ENCODE measurements around the gene NBAS. TPM values are rescaled to one million over a fixed set of nuclear protein-coding genes. Genes with fewer than 3 reads are reported as not detected.
"Not testable (repeated sequence)": the region's sequence is repeated elsewhere in the genome, so short reads cannot be mapped to it uniquely, and the experiment has no call there.

Gene NBAS
- total and polyA plus RNA-seq, 2 experiments from 2014 or later, result 21.2 to 51.8 TPM

DNA sequence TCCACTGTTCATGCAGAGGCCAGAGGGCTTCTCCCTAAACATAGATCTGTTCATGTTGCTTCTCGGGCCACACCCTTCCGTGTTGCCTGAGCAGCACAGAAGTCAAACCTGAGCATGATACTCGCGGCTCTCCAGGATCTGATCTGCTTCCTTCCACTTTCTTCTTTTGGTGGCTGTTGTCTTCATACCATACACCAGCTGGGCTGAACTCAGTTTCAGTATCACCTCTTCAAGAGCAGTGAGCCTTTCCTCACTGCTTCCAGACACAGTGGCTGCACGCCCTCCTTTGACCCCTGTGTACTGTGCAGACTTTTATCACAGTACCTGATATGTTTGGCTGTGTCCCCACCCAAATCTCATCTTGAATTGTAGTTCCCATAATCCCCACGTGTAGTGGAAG is 348.9 kb downstream of the NBAS start:
- H3K79me2 ChIP-seq (ENCODE audit: insufficient read depth), result no peaks in the 10 kb centered on the region
- 92 to 98% methylated on average over 6 of the region's 6 CpGs for WGBS, 2 experiments (ENCODE audit: low coverage in 1 of 2, low lambda C conversion rate in 2 of 2, missing lambda C conversion rate in 2 of 2)
- in situ Hi-C loops (cut with MboI), result no loop called here
- H3K9me2 ChIP-seq (ENCODE audit: insufficient read depth), result no peaks in the 10 kb centered on the region
- H2AFZ ChIP-seq, result no peak overlapping the region
- no peak for DNase-seq
- H3K27me3 ChIP-seq (replicated peaks; ENCODE audit: insufficient read depth), result no peaks in the 10 kb centered on the region
- no peak overlapping the region for H3K4me2 ChIP-seq (ENCODE audit: unreplicated experiment)
- no peak overlapping the region for H3K9ac ChIP-seq
- no peaks in the 10 kb centered on the region for H4K20me1 ChIP-seq (ENCODE audit: insufficient read depth)
- H3K27ac ChIP-seq, result no peak overlapping the region
- no peaks in the 10 kb centered on the region; the same call in 1 of the 2 replicates for H3K36me3 ChIP-seq (ENCODE audit: low read depth)
- no peaks in the 10 kb centered on the region for H3K9me3 ChIP-seq (ENCODE audit: low read depth)
- no peak for TF ChIP-seq EZH2phosphoT487 (IDR thresholded peaks at IDR 0.05; ENCODE audit: insufficient read depth, low read depth)
- TF ChIP-seq EZH2 (IDR thresholded peaks at IDR 0.05; ENCODE audit: insufficient read depth, poor library complexity, severe bottlenecking), result no peak
- H3K4me1 ChIP-seq (ENCODE audit: insufficient read depth), result no peaks in the 10 kb centered on the region
- H3F3A ChIP-seq (ENCODE audit: insufficient read depth), result no peaks in the 10 kb centered on the region
- H3K4me3 ChIP-seq, result no peak overlapping the region

DNA sequence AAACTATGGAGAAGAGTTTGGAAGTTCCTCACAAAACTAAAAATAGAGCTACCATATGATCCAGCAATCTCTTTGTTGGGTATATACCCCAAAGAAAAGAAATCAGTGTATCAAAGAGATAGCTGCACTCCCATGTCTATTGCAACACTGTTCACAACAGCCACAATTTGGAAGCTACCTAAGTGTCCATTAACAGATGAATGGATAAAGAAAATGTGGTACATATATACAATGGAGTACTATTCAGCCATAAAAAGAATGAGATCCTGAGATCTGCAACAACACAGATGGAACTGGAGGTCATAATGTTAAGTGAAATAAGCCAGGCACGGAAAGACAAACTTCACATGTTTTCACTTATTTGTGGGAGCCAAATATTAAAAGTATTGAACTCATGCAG is 350.6 kb downstream of the NBAS start:
- H3K4me2 ChIP-seq (ENCODE audit: unreplicated experiment); DNase-seq; H3K9me2 ChIP-seq (ENCODE audit: insufficient read depth); in situ Hi-C loops (cut with MboI); H3K4me3 ChIP-seq; H3K27ac ChIP-seq; H3K79me2 ChIP-seq (ENCODE audit: insufficient read depth); H4K20me1 ChIP-seq (ENCODE audit: insufficient read depth); H3F3A ChIP-seq (ENCODE audit: insufficient read depth); H3K4me1 ChIP-seq (ENCODE audit: insufficient read depth); H3K9ac ChIP-seq; H3K36me3 ChIP-seq (ENCODE audit: low read depth); H2AFZ ChIP-seq; H3K9me3 ChIP-seq (ENCODE audit: low read depth); H3K27me3 ChIP-seq (replicated peaks; ENCODE audit: insufficient read depth): not testable (repeated sequence)
- WGBS, 2 experiments (ENCODE audit: low coverage in 1 of 2, low lambda C conversion rate in 2 of 2, missing lambda C conversion rate in 2 of 2), result 85 to 97% methylated on average over 1 of the region's 1 CpG

DNA sequence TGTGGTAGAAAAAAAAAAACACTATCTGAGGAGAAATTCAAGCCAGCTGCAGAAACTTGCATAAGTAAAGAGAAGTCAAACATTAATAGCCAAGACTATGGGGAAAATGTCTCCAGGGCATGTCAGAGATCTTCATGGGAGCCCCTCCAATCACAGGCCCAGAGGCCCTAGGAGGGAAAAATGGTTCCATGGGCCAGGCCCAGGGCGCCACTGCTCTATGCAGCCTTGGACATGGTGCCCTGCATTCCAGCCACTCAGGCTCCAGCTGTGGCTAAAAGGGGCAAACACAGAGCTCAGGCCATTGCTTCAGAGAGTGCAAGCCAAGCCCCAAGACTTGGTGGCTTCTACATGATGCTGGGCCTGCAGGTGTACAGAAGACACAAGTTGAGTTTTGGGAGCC is 354.7 kb downstream of the NBAS start:
- H3F3A ChIP-seq (ENCODE audit: insufficient read depth), result no peaks in the 10 kb centered on the region
- no peaks in the 10 kb centered on the region for H3K36me3 ChIP-seq (ENCODE audit: low read depth)
- H3K9me2 ChIP-seq (ENCODE audit: insufficient read depth), result no peaks in the 10 kb centered on the region; the same call in 1 of the 2 replicates
- TF ChIP-seq EZH2 (IDR thresholded peaks at IDR 0.05; ENCODE audit: insufficient read depth, poor library complexity, severe bottlenecking) (no peak), EZH2phosphoT487 (IDR thresholded peaks at IDR 0.05; ENCODE audit: insufficient read depth, low read depth) (no peak)
- no peaks in the 10 kb centered on the region for H4K20me1 ChIP-seq (ENCODE audit: insufficient read depth)
- WGBS, 2 experiments (ENCODE audit: low coverage in 1 of 2, low lambda C conversion rate in 2 of 2, missing lambda C conversion rate in 2 of 2), result 85 to 100% methylated on average over 1 of the region's 1 CpG
- no peak for DNase-seq
- no peaks in the 10 kb centered on the region for H3K27me3 ChIP-seq (replicated peaks; ENCODE audit: insufficient read depth)
- H3K27ac ChIP-seq, result no peak overlapping the region
- H3K9ac ChIP-seq, result no peak overlapping the region
- H3K9me3 ChIP-seq (ENCODE audit: low read depth), result no peaks in the 10 kb centered on the region
- no peaks in the 10 kb centered on the region for H3K79me2 ChIP-seq (ENCODE audit: insufficient read depth)
- in situ Hi-C loops (cut with MboI), result no loop called here
- H3K4me2 ChIP-seq (ENCODE audit: unreplicated experiment), result no peak overlapping the region
- no peak overlapping the region for H3K4me3 ChIP-seq
- H3K4me1 ChIP-seq (ENCODE audit: insufficient read depth), result no peaks in the 10 kb centered on the region
- no peak overlapping the region for H2AFZ ChIP-seq

DNA sequence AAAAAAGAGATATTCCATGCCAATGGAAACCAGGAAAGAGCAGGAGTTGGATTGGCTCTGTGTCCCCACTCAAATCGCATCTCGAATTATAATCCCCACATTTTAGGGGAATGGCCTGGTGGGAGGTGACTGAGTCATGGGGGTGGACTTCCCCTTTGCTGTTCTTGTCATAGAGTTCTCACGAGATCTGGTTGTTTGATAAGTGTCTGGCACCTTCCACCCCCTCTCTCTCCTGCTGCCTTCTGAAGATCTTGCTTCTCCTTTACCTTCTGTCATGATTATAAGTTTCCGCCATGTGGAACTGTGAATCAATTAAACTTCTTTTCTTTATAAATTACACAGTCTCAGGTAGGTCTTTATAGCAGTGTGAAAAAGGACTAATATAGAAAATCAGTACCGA is 355.6 kb downstream of the NBAS start:
- in situ Hi-C loops (cut with MboI), result no loop called here
- no peak for DNase-seq
- Histone ChIP-seq H3K4me1 (ENCODE audit: insufficient read depth) (no peaks in the 10 kb centered on the region), H3K9me3 (ENCODE audit: low read depth) (no peaks in the 10 kb centered on the region), H3K4me3 (no peak overlapping the region), H3K79me2 (ENCODE audit: insufficient read depth) (no peaks in the 10 kb centered on the region), H3K9ac (no peak overlapping the region), H4K20me1 (ENCODE audit: insufficient read depth) (no peaks in the 10 kb centered on the region), H3K36me3 (ENCODE audit: low read depth) (no peaks in the 10 kb centered on the region), H3K27ac (no peak overlapping the region), H3F3A (ENCODE audit: insufficient read depth) (no peaks in the 10 kb centered on the region), H3K4me2 (ENCODE audit: unreplicated experiment) (no peak overlapping the region), H2AFZ (no peak overlapping the region), H3K27me3 (replicated peaks; ENCODE audit: insufficient read depth) (no peaks in the 10 kb centered on the region), H3K9me2 (ENCODE audit: insufficient read depth) (no peaks in the 10 kb centered on the region; the same call in 1 of the 2 replicates)
- TF ChIP-seq EZH2 (IDR thresholded peaks at IDR 0.05; ENCODE audit: insufficient read depth, poor library complexity, severe bottlenecking) (no peak), EZH2phosphoT487 (IDR thresholded peaks at IDR 0.05; ENCODE audit: insufficient read depth, low read depth) (no peak)
- WGBS, 2 experiments (ENCODE audit: low coverage in 1 of 2, low lambda C conversion rate in 2 of 2, missing lambda C conversion rate in 2 of 2), result 97 to 98% methylated on average over 5 of the region's 5 CpGs

DNA sequence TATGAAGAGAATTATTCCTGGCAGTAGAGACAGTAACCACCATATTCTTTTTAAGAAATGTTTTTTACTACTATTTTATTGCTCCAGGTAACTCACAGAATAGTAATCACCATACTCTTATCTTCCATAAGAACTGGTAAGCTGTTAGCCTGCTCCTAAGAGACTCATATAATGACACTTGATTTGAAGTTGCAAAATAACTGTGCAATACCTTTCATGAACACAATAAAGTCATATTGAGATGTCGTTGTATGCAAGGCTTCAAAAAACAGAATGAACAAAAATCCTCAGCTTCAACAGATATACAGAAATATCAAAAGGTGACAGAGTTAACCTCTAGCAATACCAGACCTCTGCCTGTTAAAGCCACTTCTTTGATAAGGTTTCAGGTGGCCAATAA is 360.1 kb downstream of the NBAS start:
- in situ Hi-C loops (cut with MboI), result no loop called here
- Histone ChIP-seq H3K4me1 (ENCODE audit: insufficient read depth) (no peaks in the 10 kb centered on the region), H3K4me2 (ENCODE audit: unreplicated experiment) (no peak overlapping the region), H3F3A (ENCODE audit: insufficient read depth) (no peaks in the 10 kb centered on the region), H3K9me2 (ENCODE audit: insufficient read depth) (no peaks in the 10 kb centered on the region; the same call in 1 of the 2 replicates), H3K27ac (no peak overlapping the region), H3K9me3 (ENCODE audit: low read depth) (no peaks in the 10 kb centered on the region), H4K20me1 (ENCODE audit: insufficient read depth) (no peaks in the 10 kb centered on the region), H2AFZ (no peak overlapping the region), H3K4me3 (no peak overlapping the region), H3K79me2 (ENCODE audit: insufficient read depth) (no peaks in the 10 kb centered on the region), H3K36me3 (ENCODE audit: low read depth) (0 out of 2 replicates have a peak, but pooled peaks cover 3% of the 10 kb centered on the region), H3K27me3 (replicated peaks; ENCODE audit: insufficient read depth) (no peaks in the 10 kb centered on the region), H3K9ac (no peak overlapping the region)
- TF ChIP-seq EZH2 (IDR thresholded peaks at IDR 0.05; ENCODE audit: insufficient read depth, poor library complexity, severe bottlenecking) (no peak), EZH2phosphoT487 (IDR thresholded peaks at IDR 0.05; ENCODE audit: insufficient read depth, low read depth) (no peak)
- 94 to 97% methylated on average over 1 of the region's 1 CpG for WGBS, 2 experiments (ENCODE audit: low coverage in 1 of 2, low lambda C conversion rate in 2 of 2, missing lambda C conversion rate in 2 of 2)
- DNase-seq, result no peak

Measured in GM23248 (cell line).